ENCODE data around the gene IPP.

DNA sequence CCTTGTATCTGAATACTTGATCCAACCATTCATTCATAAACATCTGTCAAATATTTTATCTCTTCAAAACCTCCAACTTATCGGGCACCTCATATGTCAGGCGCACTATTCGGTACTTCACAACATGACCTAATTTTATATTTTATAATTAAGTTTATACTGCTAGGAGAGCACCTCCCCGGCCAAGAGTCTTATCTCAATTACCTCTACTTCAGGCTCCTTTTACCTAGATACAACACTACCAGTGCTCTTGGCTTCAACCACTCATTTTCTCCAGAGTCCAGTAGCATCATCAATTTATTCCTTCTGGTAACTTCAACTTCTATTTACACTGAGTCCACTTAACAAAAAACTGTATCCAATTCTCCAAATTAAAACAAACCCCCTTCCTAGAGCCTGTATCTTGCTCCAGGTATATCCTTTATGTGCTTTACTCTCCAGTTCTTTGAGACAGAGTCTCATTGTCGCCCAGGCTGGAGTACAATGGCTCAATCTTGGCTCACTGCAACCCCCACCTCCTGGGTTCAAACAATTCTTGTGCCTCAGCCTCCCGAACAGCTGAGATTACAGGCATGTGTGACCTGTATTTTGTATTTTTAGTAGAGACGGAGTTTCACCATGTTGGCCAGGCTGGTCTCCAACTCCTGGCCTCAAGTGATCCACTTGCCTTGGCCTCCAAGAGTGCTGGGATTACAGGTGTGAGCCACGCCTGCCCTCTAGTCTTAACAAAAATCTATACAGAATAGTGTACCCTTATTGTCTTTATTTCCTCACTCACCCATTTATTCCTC lies 82.9 kb downstream of the IPP start:
- TF ChIP-seq, protein P1, sequence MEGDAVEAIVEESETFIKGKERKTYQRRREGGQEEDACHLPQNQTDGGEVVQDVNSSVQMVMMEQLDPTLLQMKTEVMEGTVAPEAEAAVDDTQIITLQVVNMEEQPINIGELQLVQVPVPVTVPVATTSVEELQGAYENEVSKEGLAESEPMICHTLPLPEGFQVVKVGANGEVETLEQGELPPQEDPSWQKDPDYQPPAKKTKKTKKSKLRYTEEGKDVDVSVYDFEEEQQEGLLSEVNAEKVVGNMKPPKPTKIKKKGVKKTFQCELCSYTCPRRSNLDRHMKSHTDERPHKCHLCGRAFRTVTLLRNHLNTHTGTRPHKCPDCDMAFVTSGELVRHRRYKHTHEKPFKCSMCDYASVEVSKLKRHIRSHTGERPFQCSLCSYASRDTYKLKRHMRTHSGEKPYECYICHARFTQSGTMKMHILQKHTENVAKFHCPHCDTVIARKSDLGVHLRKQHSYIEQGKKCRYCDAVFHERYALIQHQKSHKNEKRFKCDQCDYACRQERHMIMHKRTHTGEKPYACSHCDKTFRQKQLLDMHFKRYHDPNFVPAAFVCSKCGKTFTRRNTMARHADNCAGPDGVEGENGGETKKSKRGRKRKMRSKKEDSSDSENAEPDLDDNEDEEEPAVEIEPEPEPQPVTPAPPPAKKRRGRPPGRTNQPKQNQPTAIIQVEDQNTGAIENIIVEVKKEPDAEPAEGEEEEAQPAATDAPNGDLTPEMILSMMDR (IDR thresholded peaks at IDR 0.05; ENCODE audit: insufficient read depth, low read depth, low read length): no peak
- TF ChIP-seq EZH2 (IDR thresholded peaks at IDR 0.05; ENCODE audit: insufficient read depth, low read length): no peak

Measured in astrocyte (in vitro differentiated cells and primary cell).